ENCODE results near the gene ESRRB. TPM values are rescaled to one million over a fixed set of nuclear protein-coding genes. Genes with fewer than 3 reads are reported as not detected.

The ESRRB gene
- total RNA-seq, 1 donor from 2014 or later, result 0.40 TPM

DNA sequence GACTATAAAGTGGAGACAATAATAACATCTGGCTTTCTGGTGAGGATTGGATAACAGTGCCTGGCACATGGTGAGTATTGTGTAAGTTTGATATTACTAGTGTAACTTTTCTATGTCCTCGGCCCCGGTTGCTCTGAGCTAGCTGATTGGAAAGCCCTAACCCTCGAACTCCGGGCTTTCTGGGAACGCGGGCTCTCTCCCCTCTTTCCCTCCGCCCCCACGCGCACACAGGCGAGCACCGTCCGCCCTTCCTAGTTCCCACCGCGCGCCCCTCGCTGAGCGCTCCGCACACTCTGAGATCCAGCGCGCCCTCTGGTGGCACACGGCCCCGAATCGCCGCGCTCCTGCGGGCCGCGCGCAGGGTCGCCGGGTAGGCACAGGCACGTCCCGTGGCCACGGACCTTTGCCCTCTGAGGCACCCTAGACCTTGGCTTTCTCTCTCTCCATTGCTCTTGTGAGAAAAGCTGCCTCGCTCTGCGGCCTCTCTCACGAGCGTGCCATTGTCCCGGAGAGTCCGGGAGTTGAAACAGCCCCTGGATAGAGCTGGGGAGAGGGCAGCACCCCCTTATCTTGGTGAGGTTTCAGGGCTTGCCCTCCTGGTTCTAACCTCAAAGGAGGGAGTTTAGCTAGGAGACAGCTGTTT lies 23.2 kb upstream of the ESRRB start:
- DNase-seq (ENCODE audit: low spot score), result peak; percentile 29

DNA sequence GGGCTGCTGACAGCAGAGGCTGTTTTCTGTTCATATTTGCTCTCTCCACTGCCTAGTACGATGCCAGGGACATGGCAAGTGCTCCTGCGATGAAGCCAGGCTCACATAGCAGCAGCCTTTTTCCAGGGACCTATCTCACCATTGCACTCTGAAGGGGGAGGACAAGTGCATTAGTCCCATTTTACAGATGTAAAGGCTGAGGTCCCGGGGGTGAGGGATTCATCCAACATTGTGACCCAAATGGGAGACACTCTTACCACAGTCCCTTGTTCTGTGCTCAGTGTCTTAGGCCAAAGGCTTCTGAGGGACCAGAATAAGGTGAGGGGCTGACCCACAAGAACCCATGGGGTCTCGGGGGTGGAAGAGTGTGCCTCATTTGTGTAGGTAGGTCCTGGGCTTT lies 21.6 kb upstream of the ESRRB start:
- no peak for DNase-seq (ENCODE audit: low spot score)

DNA sequence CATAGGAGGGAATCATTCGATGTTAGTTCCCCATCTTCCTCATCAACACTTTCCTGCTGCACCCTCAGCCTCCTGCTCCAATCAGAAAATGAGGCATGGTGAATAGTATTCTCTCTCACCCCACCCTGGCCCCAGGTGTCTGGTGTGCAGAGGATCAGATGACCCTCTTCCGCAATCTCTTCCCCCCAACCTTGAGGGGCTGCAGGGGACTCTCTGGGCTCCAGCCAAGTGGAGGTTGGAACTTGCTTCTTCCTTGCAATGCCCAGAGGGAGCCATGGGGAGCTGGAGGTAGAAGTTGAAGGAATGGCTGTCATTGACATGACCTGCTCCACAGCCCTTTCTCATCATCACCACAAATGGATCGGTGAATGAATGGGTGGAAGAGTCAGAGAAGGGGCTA lies 20.2 kb upstream of the ESRRB start:
- no peak for DNase-seq (ENCODE audit: low spot score)

DNA sequence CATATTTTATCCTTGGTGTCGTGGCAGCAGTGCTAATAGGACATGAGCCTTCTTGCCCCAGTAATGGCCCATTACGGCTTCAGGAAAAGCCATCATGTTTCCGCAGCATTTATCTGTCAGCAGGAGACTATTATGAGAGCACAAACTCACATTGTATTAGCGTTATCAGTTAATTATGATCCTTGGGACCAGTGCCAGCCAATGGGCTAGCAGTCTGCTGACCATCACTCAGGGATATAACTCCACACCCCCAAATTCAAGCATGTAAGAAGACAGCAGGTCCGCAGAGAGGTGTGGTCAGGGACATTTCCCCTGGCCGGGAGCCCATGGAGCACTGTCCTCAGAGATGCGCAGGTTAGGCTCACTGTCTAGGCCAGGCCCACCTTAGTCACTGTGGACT lies 4.9 kb upstream of the ESRRB start:
- no peak for DNase-seq (ENCODE audit: low spot score)

DNA sequence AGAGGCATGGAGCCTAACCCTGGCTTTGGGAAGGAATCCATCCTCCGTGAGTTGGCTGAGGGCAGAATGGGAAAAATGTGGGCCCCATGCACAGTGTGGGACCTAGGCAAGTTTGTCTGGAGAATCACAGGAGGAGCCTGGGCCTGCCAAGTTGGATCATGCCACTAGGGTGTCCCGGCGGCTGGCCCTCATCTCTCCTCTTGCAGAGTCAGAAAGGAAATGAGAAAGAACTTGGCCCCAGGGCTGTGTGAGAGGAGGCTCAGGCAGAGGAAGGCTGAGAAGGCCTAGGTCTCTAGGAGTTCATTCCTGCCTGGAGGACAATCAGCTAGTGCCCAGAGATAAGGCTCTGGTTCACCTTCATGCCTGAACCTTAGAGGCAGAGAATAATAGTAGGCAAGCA lies 2.5 kb upstream of the ESRRB start:
- DNase-seq (ENCODE audit: low spot score), result no peak

DNA sequence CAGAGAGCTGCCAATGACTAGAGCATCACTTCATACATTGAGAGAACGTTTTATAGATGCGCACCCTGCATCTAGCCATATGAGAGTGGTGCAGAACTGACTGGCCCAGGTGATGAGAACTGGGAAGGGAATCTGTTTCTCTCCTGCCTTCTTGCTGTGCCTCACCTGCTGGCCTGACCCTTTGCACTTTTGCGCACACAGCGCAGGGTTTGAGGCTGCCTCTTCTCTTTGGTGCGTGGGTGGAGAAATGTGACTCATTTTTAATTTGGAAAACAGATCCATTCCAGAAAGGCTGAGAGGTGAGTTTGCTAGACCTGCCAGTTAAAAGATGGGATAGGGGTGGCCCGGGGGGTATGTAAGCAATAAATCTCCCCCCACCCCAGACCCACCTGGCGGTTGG lies 453 bp upstream of the ESRRB start:
- DNase-seq (ENCODE audit: low spot score), result no peak

DNA sequence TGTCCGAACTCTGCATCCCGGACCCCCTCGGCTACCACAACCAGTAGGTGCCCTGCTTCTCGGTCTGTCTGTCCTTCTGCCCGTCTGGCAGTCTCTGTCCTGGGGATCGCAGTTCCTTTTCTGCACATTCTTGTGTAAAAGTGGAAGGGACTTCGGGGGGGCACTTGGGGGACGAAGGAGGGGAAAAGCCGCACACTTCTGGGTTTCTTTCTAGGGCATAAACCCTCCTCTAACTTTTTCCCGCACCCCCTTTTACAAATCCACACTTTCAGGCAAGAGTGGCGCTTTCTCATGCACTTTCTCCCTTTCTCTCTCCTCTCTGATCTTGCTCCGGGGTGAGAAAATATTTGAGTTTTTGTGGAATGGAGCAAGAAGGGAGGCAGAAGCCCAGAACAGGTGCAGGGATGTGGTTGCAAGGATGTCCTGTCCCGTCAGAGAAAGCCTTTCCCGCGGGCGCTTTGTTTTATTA lies 506 bp downstream of the ESRRB start:
- DNase-seq (ENCODE audit: low spot score), result no peak

DNA sequence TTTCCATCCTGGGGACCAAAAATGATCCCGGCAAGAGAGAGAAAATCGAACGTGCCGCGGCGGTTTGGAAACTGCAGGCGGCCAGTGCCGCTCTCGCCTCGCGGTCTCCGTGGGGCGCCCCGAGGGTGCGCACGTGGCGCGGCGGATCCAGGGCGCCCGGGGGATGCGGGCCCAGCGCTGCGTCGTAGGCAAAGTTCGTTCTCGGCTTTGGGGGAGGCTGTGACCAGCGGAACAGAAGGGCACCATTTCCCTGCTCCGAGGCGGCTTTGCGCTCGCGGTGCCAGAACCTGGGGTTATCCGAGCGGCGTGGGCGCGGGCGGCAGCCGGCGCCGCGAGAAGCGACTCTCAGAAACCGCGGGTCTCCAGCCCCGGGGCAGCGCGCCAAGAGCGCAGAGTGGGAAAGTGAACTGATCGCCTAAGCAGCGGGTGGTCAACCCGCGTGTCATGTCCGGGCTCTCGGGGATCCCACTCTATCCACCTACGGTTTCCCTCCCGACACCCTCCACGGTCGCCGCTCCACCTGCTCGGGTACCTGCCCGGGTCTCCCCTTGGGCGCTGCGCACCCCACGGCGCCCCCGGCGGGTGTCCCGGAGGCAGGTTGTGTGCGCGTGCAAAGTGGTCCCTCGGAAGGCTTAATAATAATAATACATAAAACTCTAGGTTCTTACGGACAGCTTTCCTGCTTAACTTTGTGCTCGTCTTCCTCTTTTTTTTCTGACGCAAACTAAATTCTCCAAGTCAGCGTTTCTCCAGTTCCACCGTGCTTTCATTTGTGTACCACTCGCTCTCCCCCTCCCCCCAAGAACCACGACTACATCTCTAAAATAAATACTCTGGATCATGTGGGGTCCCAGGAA lies 1.2 kb downstream of the ESRRB start:
- no peak for DNase-seq (ENCODE audit: low spot score)

DNA sequence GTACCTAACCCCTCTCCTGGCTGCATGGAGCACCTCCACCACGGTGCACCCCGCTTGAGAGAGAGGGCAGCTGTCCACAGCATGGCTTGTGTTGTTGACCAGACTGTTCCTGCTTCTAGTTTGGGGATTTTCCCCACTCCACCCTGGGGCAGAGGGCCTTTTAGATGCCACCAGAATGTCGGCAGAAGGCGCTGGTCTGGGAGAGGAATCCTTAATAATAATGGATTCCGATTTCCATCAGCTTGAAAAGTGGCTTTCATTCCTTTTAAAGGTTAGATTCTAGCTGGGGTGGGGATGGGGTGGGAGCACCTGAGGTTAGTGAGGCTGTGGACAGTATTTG lies 1.8 kb downstream of the ESRRB start:
- no peak for DNase-seq (ENCODE audit: low spot score)

DNA sequence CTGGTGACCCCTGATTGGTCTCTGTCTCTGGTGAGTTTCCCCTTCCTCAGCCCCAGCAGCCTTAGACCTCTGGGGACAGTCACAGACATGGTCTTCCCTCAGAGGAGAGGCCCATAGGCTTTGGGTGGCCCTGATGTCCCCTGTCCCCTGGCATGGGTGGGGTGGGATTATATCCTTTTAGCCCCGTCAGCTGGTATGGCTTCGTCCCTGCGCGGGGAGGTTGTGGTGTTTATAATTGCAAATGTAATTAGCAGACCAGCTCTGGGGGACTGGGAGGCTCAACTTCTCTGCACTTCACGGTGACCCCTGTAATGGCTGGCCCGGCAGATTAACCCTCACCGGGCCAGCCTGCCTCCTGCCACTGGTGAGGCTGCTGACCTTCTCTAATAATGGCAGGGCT lies 5.1 kb downstream of the ESRRB start:
- no peak for DNase-seq (ENCODE audit: low spot score)

DNA sequence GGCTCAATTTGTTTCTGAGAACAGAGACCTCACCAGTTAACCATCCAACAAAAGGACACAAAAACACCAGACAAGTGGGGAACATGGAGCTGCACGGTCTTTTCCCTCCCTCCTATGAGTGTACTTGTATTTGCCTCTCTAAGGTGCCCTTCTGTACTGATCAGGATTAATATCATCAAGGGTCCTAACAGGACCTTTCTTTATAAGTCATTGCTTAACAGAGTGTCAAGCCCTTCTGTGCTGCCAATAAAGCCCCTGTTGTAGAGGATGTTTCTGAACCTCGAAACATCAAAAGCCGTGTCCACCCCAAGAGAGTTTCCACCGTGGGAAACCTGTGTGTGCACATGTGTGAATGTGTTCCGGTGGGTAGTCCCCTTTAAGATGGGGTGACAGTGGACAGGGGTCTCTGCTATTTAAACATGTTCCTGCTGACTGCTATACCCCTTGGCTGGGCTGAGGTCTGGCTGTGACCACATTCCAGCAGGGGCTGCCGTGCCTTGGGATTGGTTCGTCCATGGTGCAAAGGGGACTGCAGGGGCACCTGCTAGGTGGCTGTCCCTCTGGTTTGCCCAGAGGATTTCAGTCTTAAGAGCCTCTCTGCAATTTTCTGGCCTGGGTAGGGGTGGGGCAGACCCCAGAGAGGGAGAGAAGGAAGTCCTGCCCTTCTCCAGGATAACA lies 6.0 kb downstream of the ESRRB start:
- DNase-seq (ENCODE audit: low spot score), result no peak

DNA sequence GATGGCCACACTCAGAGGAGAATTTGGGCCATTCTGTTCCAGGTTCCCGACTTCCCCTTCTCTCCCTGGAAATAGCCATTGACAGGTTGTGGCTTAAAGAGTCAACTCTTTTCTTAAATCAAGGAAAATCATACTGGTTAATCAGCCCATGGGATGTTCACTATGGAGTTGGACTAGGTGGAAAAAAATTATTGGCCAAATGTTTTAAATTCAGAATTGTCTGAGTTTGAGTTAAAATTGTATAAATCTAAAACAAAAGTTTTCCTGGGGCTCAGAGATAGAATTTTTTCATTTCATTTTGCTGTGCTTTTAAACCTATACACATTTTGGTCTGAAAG lies 6.5 kb downstream of the ESRRB start:
- DNase-seq (ENCODE audit: low spot score), result no peak

DNA sequence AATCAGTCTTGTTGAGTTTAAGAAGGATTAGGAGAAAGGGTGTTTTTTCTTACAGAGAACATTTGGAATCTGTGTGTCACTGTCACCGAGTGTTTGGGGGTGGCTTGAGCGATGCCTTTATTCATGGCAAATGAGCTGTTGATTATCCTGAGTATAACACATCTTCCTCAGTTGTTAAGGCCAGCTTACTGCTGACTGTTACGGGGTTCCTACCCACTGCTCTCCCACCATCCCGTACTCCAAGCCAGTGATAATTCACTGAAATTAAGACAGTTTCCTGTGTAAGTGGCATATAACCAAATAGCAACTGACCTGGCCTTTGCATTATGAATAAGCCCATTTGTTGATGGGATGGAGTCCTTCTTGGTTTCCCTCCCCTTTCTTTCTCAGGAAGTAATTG lies 9.5 kb downstream of the ESRRB start:
- DNase-seq (ENCODE audit: low spot score), result no peak

DNA sequence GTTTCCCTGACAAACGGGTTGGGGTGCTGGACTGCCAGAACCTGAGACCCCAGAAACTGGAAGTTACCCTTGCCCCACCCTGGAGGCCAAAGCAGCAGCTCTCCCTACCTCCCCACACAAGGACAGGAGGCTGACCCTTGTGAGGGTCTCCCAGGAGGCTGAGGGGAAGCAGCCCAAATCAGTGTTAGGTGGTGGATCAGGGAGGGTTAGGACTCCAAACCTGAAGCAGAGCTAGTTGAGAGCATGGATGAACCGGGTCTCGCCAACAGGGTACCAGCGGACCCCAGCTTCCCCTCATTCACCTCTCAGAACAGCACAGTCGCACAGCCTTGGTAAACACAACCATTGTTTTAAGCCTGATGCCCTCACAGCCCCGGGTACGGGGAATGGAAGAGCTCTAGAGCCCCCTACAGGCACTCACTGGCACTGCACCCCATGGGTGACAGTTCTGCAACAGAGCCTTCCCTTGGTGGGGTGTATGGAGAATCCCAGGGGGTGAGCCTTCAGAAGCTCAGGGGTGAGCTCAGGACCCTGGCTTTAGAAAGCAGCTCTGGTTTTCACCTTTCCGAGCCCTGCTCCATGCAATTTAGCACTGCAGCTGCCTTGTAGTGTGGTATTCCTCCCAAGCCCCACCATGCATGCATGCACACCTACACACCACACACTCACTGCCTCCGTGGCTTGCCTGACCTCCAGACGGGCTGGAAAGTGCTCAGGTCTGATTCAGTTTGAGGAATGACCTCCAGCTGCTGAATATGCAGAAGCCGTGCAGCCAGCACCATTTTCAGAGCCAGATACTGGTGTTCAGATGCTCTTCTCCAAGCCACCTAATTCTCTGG lies 11.2 kb downstream of the ESRRB start:
- peak; percentile 61 for DNase-seq (ENCODE audit: low spot score)

DNA sequence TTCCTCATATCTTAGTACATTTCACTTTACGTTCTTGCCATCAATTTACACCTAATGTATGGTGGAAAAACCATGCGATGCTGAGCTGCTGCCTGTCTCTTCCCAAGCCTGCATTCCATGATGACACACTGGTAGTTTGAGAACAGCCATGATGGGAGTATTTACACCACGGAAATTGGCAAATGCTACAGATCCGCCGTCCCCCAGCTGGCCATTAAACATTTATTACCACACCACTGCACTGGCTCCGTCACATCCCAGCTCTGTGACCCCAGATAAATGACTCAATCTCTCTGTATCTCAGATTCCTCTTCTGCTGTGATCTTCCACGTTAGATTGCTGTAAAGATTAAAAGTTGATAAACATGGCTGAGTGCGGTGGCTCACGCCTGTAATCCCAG lies 13.9 kb downstream of the ESRRB start:
- DNase-seq (ENCODE audit: low spot score), result no peak

DNA sequence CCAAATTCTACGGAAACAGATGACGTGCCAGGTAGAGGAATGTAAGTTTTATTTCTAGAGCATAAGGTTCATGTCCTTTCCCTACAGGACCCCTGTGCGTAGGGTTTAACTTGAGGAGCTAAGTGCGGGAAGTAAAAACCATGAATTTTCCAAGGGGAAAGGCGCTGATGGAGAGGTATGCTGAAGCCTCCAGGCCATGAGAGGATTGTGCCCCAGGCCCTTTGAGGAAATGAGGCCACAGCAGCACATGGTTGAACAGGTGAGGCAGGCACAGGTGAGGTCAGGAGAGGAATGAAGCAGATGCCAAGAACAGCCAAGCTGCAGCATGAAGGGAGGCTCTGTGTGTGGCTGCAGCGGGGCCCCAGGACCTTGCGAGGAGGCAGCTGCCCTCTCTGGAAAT lies 14.7 kb downstream of the ESRRB start:
- DNase-seq (ENCODE audit: low spot score), result no peak

DNA sequence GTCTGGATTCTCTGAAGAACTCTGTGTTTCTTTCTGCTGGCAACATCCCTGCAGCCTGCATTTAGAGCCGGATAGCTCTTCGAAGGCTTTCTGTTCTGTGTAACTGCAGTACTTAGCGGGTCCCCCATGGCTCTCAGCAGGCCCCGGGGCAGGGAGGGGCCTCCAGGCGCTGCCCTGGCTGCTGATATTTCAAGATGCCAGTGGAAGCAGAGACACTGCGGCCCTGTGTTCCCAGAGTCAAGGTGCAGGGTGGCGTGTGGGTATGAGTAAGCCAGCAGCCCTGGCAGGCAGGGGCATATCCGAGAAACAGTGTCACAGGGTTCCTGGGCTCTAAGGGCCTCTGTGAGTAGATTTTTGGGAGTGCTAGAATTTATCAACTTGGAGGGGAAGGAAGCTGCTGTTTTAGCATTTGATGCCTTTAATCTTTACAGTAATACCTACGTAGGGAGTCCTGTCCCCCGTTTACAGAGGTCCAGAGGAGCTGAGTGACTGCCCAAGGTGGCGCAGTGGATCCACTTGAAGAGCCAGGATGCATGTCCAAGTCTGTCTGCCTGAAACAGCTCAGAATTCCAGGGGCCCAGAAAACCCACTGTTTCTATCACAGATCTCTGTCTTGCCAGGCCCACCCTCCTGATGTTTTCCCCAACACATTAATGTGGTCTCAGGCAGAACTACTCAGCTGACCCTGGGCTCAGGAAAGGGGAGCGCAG lies 16.2 kb downstream of the ESRRB start:
- no peak for DNase-seq (ENCODE audit: low spot score)

DNA sequence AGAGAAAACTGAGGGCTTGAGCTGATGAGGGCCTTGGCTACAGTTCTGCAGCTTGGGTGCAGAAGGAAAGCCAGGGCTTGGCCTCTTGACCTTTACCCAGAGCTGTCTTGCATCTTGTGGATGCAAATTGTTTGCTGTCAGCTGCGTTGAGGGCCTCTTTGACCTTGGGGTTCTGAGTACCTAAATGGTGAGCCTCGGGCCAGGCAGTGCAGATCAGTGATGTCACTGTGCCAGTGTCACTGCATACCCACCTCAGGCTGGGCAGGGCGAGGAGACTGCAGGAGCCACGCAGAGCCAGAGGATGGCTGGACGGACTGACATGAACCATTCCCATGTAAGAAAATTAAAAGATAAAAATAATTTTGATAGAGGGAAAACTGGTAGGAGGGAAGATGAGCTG lies 18.6 kb downstream of the ESRRB start:
- DNase-seq (ENCODE audit: low spot score), result no peak

DNA sequence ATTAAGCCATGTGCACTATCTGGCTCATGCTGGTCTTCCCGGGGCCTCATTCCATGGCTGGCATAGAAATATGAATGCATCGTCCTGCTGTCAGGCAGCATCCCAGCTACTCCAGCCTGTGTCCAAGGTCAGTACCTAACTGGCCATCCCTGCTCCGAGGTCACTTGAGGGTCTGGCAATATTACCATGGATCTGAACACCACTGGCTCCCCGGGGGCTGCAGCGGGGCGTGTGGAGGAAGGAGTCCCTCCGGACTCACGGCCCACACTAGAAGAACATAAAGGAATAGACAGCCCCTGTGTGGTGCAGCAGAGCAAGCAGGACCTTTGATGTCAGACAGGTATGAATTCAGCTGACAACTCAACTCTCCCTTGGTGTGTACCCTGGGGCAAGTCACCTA lies 19.2 kb downstream of the ESRRB start:
- DNase-seq (ENCODE audit: low spot score), result no peak

DNA sequence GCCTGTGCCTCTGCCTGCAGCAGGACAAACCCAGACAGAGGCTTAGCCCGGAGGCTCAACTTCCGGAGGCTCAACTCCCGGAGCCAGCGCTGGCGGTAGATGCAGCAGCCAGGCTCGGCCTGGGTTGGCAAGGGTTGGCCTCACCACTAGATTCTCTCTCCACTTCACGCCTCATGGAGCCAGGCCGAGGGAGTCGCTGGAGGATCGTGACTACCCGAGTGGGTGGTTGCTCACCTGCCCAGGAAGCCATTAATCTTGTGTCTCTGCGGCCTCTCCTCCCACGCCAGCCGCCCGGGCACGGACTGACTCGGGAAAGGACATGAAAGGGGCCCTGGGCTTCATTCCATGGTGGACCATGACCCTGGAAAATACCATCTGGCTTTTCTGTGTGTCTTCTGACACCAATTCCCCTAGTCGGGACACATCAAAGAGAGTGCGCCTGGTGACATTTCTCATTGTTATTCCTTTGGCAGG lies 20.8 kb downstream of the ESRRB start:
- no peak for DNase-seq (ENCODE audit: low spot score)

DNA sequence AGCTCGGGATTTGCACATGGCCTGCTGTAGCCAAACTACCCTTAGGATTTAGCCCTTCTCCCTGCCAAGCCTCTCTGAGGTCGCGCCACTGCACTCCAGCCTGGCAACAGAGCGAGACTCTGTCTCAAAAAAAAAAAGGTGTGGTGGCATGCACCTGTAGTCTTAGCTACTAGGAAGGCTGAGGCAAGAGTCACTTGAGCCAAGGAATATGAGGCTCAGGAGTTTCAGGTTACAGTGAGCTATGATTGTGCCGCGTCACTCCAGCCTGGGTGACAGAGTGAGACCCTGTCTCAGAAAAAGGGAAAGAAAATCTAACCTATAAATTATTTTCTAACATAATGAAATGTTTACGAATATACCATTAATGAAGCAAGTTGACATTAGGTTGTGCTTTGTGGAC lies 29.7 kb downstream of the ESRRB start:
- DNase-seq (ENCODE audit: low spot score), result no peak
